ENCODE results near the gene EDN1. TPM values are rescaled to one million over a fixed set of nuclear protein-coding genes. Genes with fewer than 3 reads are reported as not detected.

Gene EDN1
- total and polyA plus RNA-seq, 2 of the 4 experiments (the other 2 are of a cell fraction), result 5.6 to 9.0 TPM

DNA sequence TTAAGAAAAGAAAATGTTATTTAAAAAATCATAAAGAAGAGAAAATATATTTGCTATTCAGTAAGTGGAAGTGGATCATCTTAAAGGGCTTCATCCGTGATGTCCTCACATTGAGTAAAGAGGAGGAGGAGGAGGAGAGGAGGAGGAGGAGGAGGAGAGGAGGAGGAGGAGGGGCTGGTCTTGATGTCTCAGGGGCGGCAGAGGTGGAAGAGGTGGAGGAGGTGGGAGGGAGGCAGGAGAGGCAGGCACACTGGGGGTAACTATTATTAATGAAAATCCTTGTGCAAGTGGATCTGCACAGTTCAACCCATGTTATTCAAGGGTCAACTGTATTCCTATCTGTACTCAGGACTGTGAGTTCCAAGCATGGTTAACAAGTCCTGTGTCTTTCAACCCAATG lies 47.0 kb upstream of the EDN1 start:
- Histone ChIP-seq H4K91ac (ENCODE audit: insufficient read depth, low read depth, low read length) (no peak overlapping the region), H4K5ac (ENCODE audit: low read depth, low read length) (no peak overlapping the region), H2BK120ac (ENCODE audit: low read depth, low read length) (no peak overlapping the region), H3K9ac (ENCODE audit: low read depth, low read length) (no peak overlapping the region), H3K4ac (ENCODE audit: low read depth, low read length) (no peak overlapping the region), H3K36me3 (ENCODE audit: control insufficient read depth, insufficient read depth, low read length) (no peaks in the 10 kb centered on the region), H3K18ac (ENCODE audit: low read depth, low read length) (no peak overlapping the region), H3K23ac (ENCODE audit: low read depth, low read length) (no peak overlapping the region), H2BK15ac (ENCODE audit: low read depth, low read length) (no peak overlapping the region), H3K9me3 (ENCODE audit: control insufficient read depth, insufficient read depth, low read length) (no peaks in the 10 kb centered on the region), H2BK20ac (ENCODE audit: low read depth, low read length) (no peak overlapping the region), H2BK5ac (ENCODE audit: low read depth, low read length, poor library complexity, severe bottlenecking) (no peak overlapping the region), H2AFZ (replicated peaks; ENCODE audit: low read length, poor library complexity) (no peak overlapping the region), H4K20me1 (ENCODE audit: insufficient read depth, low read length) (no peaks in the 10 kb centered on the region), H3K56ac (ENCODE audit: extremely low read depth, insufficient read depth, low read length) (no peak overlapping the region), H3K79me1 (ENCODE audit: low read depth in 1 of 2, low read length in 2 of 2) (no peaks in the 10 kb centered on the region), H3K4me1 (ENCODE audit: control insufficient read depth, insufficient read depth, low read length) (peaks cover 9% of the 10 kb centered on the region), H3K4me3 (ENCODE audit: insufficient read depth, low read depth, low read length) (no peak overlapping the region), H3K9me1 (ENCODE audit: insufficient read depth, low read length) (peaks cover 3% of the 10 kb centered on the region; the same call in 1 of the 2 replicates), H2AK5ac (ENCODE audit: low read depth, low read length) (no peak overlapping the region), H3K4me2 (ENCODE audit: low read depth, low read length) (no peak overlapping the region), H2AK9ac (replicated peaks; ENCODE audit: low read depth, low read length, poor library complexity) (no peak overlapping the region), H3K27ac (ENCODE audit: insufficient read depth, low read length) (no peak overlapping the region), H4K8ac (ENCODE audit: low read depth in 2 of 2, low read length in 2 of 2) (no peak overlapping the region), H3K27me3 (ENCODE audit: control insufficient read depth, insufficient read depth, low read length) (no peaks in the 10 kb centered on the region), H3K14ac (replicated peaks; ENCODE audit: low read depth, low read length) (no peak overlapping the region)
- ATAC-seq (ENCODE audit: low read depth) (no peak), DNase-seq (no peak)
- dilution Hi-C loops (cut with HindIII; ENCODE audit: low sequenced_read_pairs, unreplicated experiment), result no loop called here
- in situ Hi-C loops (cut with MboI; ENCODE audit: low sequenced_read_pairs), result no loop called here
- intact Hi-C loops (cut with micrococcal nuclease), result no loop called here
- WGBS, 2 experiments (ENCODE audit: extremely low coverage in 2 of 2, insufficient read length in 1 of 2), result no CpG with 5 or more reads among the region's 2 CpGs
- no TSS peak for BruUV-seq (replicated peaks)
- TF ChIP-seq, protein P1, sequence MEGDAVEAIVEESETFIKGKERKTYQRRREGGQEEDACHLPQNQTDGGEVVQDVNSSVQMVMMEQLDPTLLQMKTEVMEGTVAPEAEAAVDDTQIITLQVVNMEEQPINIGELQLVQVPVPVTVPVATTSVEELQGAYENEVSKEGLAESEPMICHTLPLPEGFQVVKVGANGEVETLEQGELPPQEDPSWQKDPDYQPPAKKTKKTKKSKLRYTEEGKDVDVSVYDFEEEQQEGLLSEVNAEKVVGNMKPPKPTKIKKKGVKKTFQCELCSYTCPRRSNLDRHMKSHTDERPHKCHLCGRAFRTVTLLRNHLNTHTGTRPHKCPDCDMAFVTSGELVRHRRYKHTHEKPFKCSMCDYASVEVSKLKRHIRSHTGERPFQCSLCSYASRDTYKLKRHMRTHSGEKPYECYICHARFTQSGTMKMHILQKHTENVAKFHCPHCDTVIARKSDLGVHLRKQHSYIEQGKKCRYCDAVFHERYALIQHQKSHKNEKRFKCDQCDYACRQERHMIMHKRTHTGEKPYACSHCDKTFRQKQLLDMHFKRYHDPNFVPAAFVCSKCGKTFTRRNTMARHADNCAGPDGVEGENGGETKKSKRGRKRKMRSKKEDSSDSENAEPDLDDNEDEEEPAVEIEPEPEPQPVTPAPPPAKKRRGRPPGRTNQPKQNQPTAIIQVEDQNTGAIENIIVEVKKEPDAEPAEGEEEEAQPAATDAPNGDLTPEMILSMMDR (conservative IDR thresholded peaks at IDR 0.05; ENCODE audit: low read depth, low read length), result no peak
- TF ChIP-seq MAFK (IDR thresholded peaks at IDR 0.05; ENCODE audit: low read depth, low read length) (no peak), RCOR1 (IDR thresholded peaks at IDR 0.05; ENCODE audit: insufficient replicate concordance, low read length) (no peak), CEBPB (IDR thresholded peaks at IDR 0.05; ENCODE audit: low read depth, low read length) (no peak), POLR2A (IDR thresholded peaks at IDR 0.05; ENCODE audit: low read depth, low read length) (no peak), FOS (IDR thresholded peaks at IDR 0.05; ENCODE audit: low read depth, low read length) (no peak)
- TF ChIP-seq, protein P2, sequence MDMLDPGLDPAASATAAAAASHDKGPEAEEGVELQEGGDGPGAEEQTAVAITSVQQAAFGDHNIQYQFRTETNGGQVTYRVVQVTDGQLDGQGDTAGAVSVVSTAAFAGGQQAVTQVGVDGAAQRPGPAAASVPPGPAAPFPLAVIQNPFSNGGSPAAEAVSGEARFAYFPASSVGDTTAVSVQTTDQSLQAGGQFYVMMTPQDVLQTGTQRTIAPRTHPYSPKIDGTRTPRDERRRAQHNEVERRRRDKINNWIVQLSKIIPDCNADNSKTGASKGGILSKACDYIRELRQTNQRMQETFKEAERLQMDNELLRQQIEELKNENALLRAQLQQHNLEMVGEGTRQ (IDR thresholded peaks at IDR 0.05; ENCODE audit: low read depth, low read length), result no peak
- ChIA-PET POLR2A (ENCODE audit: unreplicated experiment) (no interaction called here), CTCF (interaction anchor here (1.6 kb wide), 1 partner anchor 10 kb away, joined by 5 read pairs; no protein-coding TSS in a partner anchor)

All from IMR-90 (cell line).